Measurements from ENCODE around the gene THAP2. TPM values are rescaled to one million over a fixed set of nuclear protein-coding genes. Genes with fewer than 3 reads are reported as not detected.
A peak's percentile ranks its signal among the peaks of the same experiment; 100 is the strongest.

THAP2 gene
- total RNA-seq, 4 donors from 2014 or later, result 3.3 to 5.1 (median 3.7) TPM

- 94% methylated on average over 4 of the region's 4 CpGs for WGBS
- Histone ChIP-seq H3K4me1 (no peaks in the 10 kb centered on the region), H3K27me3 (no peaks in the 10 kb centered on the region), H3K27ac (replicated peaks in 1 of 4) (no peak overlapping the region), H3K9me3 (no peaks in the 10 kb centered on the region), H3K36me3 (no peaks in the 10 kb centered on the region), H3K4me3 (no peak overlapping the region)
- peak; percentile 88 for DNase-seq (ENCODE audit: extremely low spot score)
- TF ChIP-seq EP300 (IDR thresholded peaks at IDR 0.05), result no peak
- TF ChIP-seq POLR2AphosphoS5 (IDR thresholded peaks at IDR 0.05), result no peak
- no peak for TF ChIP-seq CTCF (IDR thresholded peaks at IDR 0.05)
- no peak for TF ChIP-seq POLR2A (IDR thresholded peaks at IDR 0.05; ENCODE audit: low read depth)
- intact Hi-C loops (cut with DNase I), result no loop called here
Measured at GRCh38 chr12:71721783-71722505, 57.8 kb downstream of the THAP2 start.

- 84% methylated on average over 3 of the region's 3 CpGs for WGBS
- TF ChIP-seq POLR2AphosphoS5 (IDR thresholded peaks at IDR 0.05) (peak in 1 of 2 donors; percentile 26), CTCF (IDR thresholded peaks at IDR 0.05) (no peak)
- H3K27me3 ChIP-seq, result no peaks in the 10 kb centered on the region
- H3K27ac ChIP-seq (replicated peaks in 1 of 4), result no peak overlapping the region
- no peaks in the 10 kb centered on the region for H3K4me1 ChIP-seq
- no peaks in the 10 kb centered on the region for H3K36me3 ChIP-seq
- no peak for DNase-seq (ENCODE audit: extremely low spot score)
- intact Hi-C loops (cut with DNase I), result no loop called here
- H3K9me3 ChIP-seq, result no peaks in the 10 kb centered on the region
- H3K4me3 ChIP-seq, result no peak overlapping the region
Measured at GRCh38 chr12:71725011-71725410, 60.9 kb downstream of the THAP2 start.

GRCh38 chr12:71726548-71726947 lies 62.4 kb downstream of the THAP2 start:
- WGBS, result 75% methylated on average over 2 of the region's 2 CpGs
- H3K27ac ChIP-seq (replicated peaks in 1 of 4), result no peak overlapping the region
- intact Hi-C loops (cut with DNase I), result no loop called here
- no peaks in the 10 kb centered on the region for H3K9me3 ChIP-seq
- TF ChIP-seq CTCF (IDR thresholded peaks at IDR 0.05) (no peak), EP300 (IDR thresholded peaks at IDR 0.05) (no peak), POLR2A (IDR thresholded peaks at IDR 0.05; ENCODE audit: low read depth) (no peak), POLR2AphosphoS5 (IDR thresholded peaks at IDR 0.05) (no peak)
- no peak overlapping the region for H3K4me3 ChIP-seq
- no peak for DNase-seq (ENCODE audit: extremely low spot score)
- no peaks in the 10 kb centered on the region for H3K4me1 ChIP-seq
- H3K36me3 ChIP-seq, result no peaks in the 10 kb centered on the region
- peaks cover 0 to 2% (median 0%) of the 10 kb centered on the region in 4 donors for H3K27me3 ChIP-seq

GRCh38 chr12:71727958-71728357 lies 63.9 kb downstream of the THAP2 start:
- Histone ChIP-seq H3K4me1 (no peaks in the 10 kb centered on the region), H3K27me3 (peaks cover 0 to 3% (median 0%) of the 10 kb centered on the region in 4 donors), H3K27ac (replicated peaks in 1 of 4) (no peak overlapping the region), H3K4me3 (no peak overlapping the region), H3K36me3 (no peaks in the 10 kb centered on the region), H3K9me3 (no peaks in the 10 kb centered on the region)
- TF ChIP-seq EP300 (IDR thresholded peaks at IDR 0.05) (no peak), POLR2A (IDR thresholded peaks at IDR 0.05; ENCODE audit: low read depth) (no peak), CTCF (IDR thresholded peaks at IDR 0.05) (no peak), POLR2AphosphoS5 (IDR thresholded peaks at IDR 0.05) (no peak)
- DNase-seq (ENCODE audit: extremely low spot score), result no peak
- 49% methylated on average over 4 of the region's 5 CpGs for WGBS
- intact Hi-C loops (cut with DNase I), result no loop called here

Small RNAs within 50 kb of the gene (small RNA-seq; reads per million reads assigned to genes)
- gene RF00560, result 0 reads per million in 3 donors

Other genes starting within 250 kb of the THAP2 start
- under 1 TPM in 3 of 4 donors, not detected in 1; under 0.01 to 0.39 (median 0.34) TPM for gene LGR5, start 224.5 kb upstream of the THAP2 start, total RNA-seq
- gene ZFC3H1, start 453 bp upstream of the THAP2 start, total RNA-seq, result 10 to 100 TPM; 19.4 to 44.0 (median 25.9) TPM
- 10 to 100 TPM in 3 of 4 donors, 1 to 10 TPM in 1; 9.6 to 24.2 (median 16.6) TPM for gene TMEM19, start 21.8 kb downstream of the THAP2 start, total RNA-seq
- gene RAB21, start 90.6 kb downstream of the THAP2 start, total RNA-seq, result 10 to 100 TPM; 15.0 to 36.9 (median 31.7) TPM
- gene TBC1D15, start 175.5 kb downstream of the THAP2 start, total RNA-seq, result 10 to 100 TPM; 20.8 to 41.7 (median 30.3) TPM